Measurements from ENCODE around the gene ZBTB38. TPM values are rescaled to one million over a fixed set of nuclear protein-coding genes. Genes with fewer than 3 reads are reported as not detected.

ZBTB38 gene
- total RNA-seq, 2 experiments from 2014 or later = 8.4 to 12.4 TPM

GRCh38 chr3:141390747-141391146 is 22.4 kb downstream of the ZBTB38 start:
- TF ChIP-seq EZH2phosphoT487 (IDR thresholded peaks at IDR 0.05; ENCODE audit: borderline replicate concordance, low read depth, low read length) (no peak), CTCF (conservative IDR thresholded peaks at IDR 0.05; ENCODE audit: low read length) (no peak)
- ChIA-PET POLR2A (interaction anchor here (1.1 kb wide), 1 partner anchor 20 kb away, joined by 3 read pairs; no protein-coding TSS in a partner anchor), CTCF (ENCODE audit: unreplicated experiment) (no interaction called here)
- no peak for DNase-seq (ENCODE audit: low spot score)
- no peaks in the 10 kb centered on the region for H3K36me3 ChIP-seq (ENCODE audit: insufficient read depth, low read length)
- H3K9me3 ChIP-seq (ENCODE audit: low read length) = no peaks in the 10 kb centered on the region
- intact Hi-C loops (cut with micrococcal nuclease; ENCODE audit: unreplicated experiment) = no loop called here
- peaks cover 14% of the 10 kb centered on the region; the same call in 1 of the 2 replicates for H3K79me2 ChIP-seq (ENCODE audit: insufficient read depth, low read depth, low read length)
- no peak overlapping the region for H3K4me3 ChIP-seq (ENCODE audit: low read depth, low read length, poor library complexity, severe bottlenecking)
- H3K9me2 ChIP-seq (ENCODE audit: insufficient read depth, low read length) = no peaks in the 10 kb centered on the region
- H3K4me2 ChIP-seq (ENCODE audit: low read length) = peak overlapping the region; percentile 4; the same call in 1 of the 2 replicates
- no peaks in the 10 kb centered on the region for H4K20me1 ChIP-seq (ENCODE audit: insufficient read depth, low read length)
- no peak overlapping the region for H2AFZ ChIP-seq (ENCODE audit: low read length)
- H3K4me1 ChIP-seq (ENCODE audit: insufficient read depth, low read length, poor library complexity, severe bottlenecking) = peaks cover 9% of the 10 kb centered on the region
- no peak overlapping the region for H3K27ac ChIP-seq (ENCODE audit: low read depth, low read length, poor library complexity, severe bottlenecking)
- no TSS peak for BruUV-seq (replicated peaks)

GRCh38 chr3:141391298-141391990 is 23.1 kb downstream of the ZBTB38 start:
- Histone ChIP-seq H3K9me3 (ENCODE audit: low read length) (no peaks in the 10 kb centered on the region), H3K4me1 (ENCODE audit: insufficient read depth, low read length, poor library complexity, severe bottlenecking) (peaks cover 9% of the 10 kb centered on the region), H3K27ac (ENCODE audit: low read depth, low read length, poor library complexity, severe bottlenecking) (no peak overlapping the region), H2AFZ (ENCODE audit: low read length) (no peak overlapping the region), H3K9me2 (ENCODE audit: insufficient read depth, low read length) (no peaks in the 10 kb centered on the region), H3K36me3 (ENCODE audit: insufficient read depth, low read length) (no peaks in the 10 kb centered on the region), H3K79me2 (ENCODE audit: insufficient read depth, low read depth, low read length) (peaks cover 14% of the 10 kb centered on the region; the same call in 1 of the 2 replicates), H4K20me1 (ENCODE audit: insufficient read depth, low read length) (no peaks in the 10 kb centered on the region), H3K4me3 (ENCODE audit: low read depth, low read length, poor library complexity, severe bottlenecking) (no peak overlapping the region), H3K4me2 (ENCODE audit: low read length) (peak overlapping the region; percentile 9; the same call in 1 of the 2 replicates)
- intact Hi-C loops (cut with micrococcal nuclease; ENCODE audit: unreplicated experiment) = no loop called here
- BruUV-seq (replicated peaks) = no TSS peak
- no peak for DNase-seq (ENCODE audit: low spot score)
- ChIA-PET POLR2A (interaction anchor here (1.6 kb wide), 1 partner anchor 9 kb away, joined by 7 read pairs; no protein-coding TSS in a partner anchor), CTCF (ENCODE audit: unreplicated experiment) (no interaction called here)
- TF ChIP-seq CTCF (conservative IDR thresholded peaks at IDR 0.05; ENCODE audit: low read length) (no peak), EZH2phosphoT487 (IDR thresholded peaks at IDR 0.05; ENCODE audit: borderline replicate concordance, low read depth, low read length) (no peak)

GRCh38 chr3:141391991-141392316 is 23.6 kb downstream of the ZBTB38 start:
- intact Hi-C loops (cut with micrococcal nuclease; ENCODE audit: unreplicated experiment) = no loop called here
- Histone ChIP-seq H3K4me1 (ENCODE audit: insufficient read depth, low read length, poor library complexity, severe bottlenecking) (peaks cover 9% of the 10 kb centered on the region), H4K20me1 (ENCODE audit: insufficient read depth, low read length) (no peaks in the 10 kb centered on the region), H3K9me3 (ENCODE audit: low read length) (no peaks in the 10 kb centered on the region), H3K9me2 (ENCODE audit: insufficient read depth, low read length) (no peaks in the 10 kb centered on the region), H3K4me3 (ENCODE audit: low read depth, low read length, poor library complexity, severe bottlenecking) (no peak overlapping the region), H2AFZ (ENCODE audit: low read length) (no peak overlapping the region), H3K79me2 (ENCODE audit: insufficient read depth, low read depth, low read length) (peaks cover 14% of the 10 kb centered on the region; the same call in 1 of the 2 replicates), H3K27ac (ENCODE audit: low read depth, low read length, poor library complexity, severe bottlenecking) (no peak overlapping the region), H3K4me2 (ENCODE audit: low read length) (peak overlapping the region; percentile 9; the same call in 1 of the 2 replicates), H3K36me3 (ENCODE audit: insufficient read depth, low read length) (no peaks in the 10 kb centered on the region; the same call in 1 of the 2 replicates)
- no peak for DNase-seq (ENCODE audit: low spot score)
- CTCF ChIA-PET (ENCODE audit: unreplicated experiment) = no interaction called here
- POLR2A ChIA-PET = interaction anchor here (1.6 kb wide), 1 partner anchor 10 kb away, joined by 7 read pairs; no protein-coding TSS in a partner anchor
- BruUV-seq (replicated peaks) = no TSS peak
- TF ChIP-seq EZH2phosphoT487 (IDR thresholded peaks at IDR 0.05; ENCODE audit: borderline replicate concordance, low read depth, low read length) (no peak), CTCF (conservative IDR thresholded peaks at IDR 0.05; ENCODE audit: low read length) (no peak)

Data from OCI-LY7 (cell line).